ENCODE measurements around the gene DPEP1. TPM values are rescaled to one million over a fixed set of nuclear protein-coding genes. Genes with fewer than 3 reads are reported as not detected.

The DPEP1 gene
- polyA plus RNA-seq, 3 donors, result not detected

GRCh38 chr16:89668790-89669158 is 55.3 kb downstream of the DPEP1 start:
- Histone ChIP-seq H3K36me3 (replicated peaks in 1 of 2; ENCODE audit: control insufficient read depth in 1 of 2, insufficient read depth in 2 of 2, low read length in 2 of 2) (peaks cover 0 to 6% of the 10 kb centered on the region in 2 donors), H4K20me1 (ENCODE audit: insufficient read depth, low read length) (no peaks in the 10 kb centered on the region), H3K9me3 (replicated peaks in 1 of 2; ENCODE audit: control insufficient read depth in 1 of 2, insufficient read depth in 1 of 2, low read length in 2 of 2) (peaks cover 0 to 10% of the 10 kb centered on the region in 2 donors), H3K4me1 (ENCODE audit: control insufficient read depth in 1 of 2, insufficient read depth in 2 of 2, low read length in 2 of 2) (peaks cover 0 to 5% of the 10 kb centered on the region in 2 donors), H3K27me3 (ENCODE audit: control insufficient read depth in 2 of 2, insufficient read depth in 2 of 2, low read length in 2 of 2) (no peaks in the 10 kb centered on the region), H3K4me3 (replicated peaks in 1 of 3; ENCODE audit: low read depth in 2 of 3, low read length in 3 of 3) (no peak overlapping the region), H3K4me2 (replicated peaks; ENCODE audit: extremely low read depth, low read length, poor library complexity, severe bottlenecking) (no peak overlapping the region), H3K27ac (ENCODE audit: low read depth in 1 of 2, low read length in 2 of 2) (no peak overlapping the region), H3K9ac (ENCODE audit: insufficient read depth, low read length, poor library complexity, severe bottlenecking) (peak overlapping the region; percentile 15), H2AFZ (ENCODE audit: insufficient read depth, low read depth, low read length, poor library complexity, severe bottlenecking) (no peak overlapping the region), H3K79me2 (ENCODE audit: insufficient read depth, low read length) (no peaks in the 10 kb centered on the region)
- intact Hi-C loops (cut with micrococcal nuclease), result no loop called here
- Mint-ChIP-seq H3K36me3 (peaks cover 2 to 10% of the 10 kb centered on the region in 2 donors), H3K27me3 (ENCODE audit: low read depth in 3 of 3) (peaks cover 2 to 9% (median 3%) of the 10 kb centered on the region in 3 donors), H3K9me3 (peaks cover 5 to 11% (median 10%) of the 10 kb centered on the region in 7 donors), H3K27ac (no peak overlapping the region), H3K4me3 (peak overlapping the region; percentile 39 to 56), H3K4me1 (peaks cover 12% of the 10 kb centered on the region)
- no peak for TF ChIP-seq CTCF (IDR thresholded peaks at IDR 0.05)
- WGBS (ENCODE audit: insufficient coverage), result 39% methylated on average over 3 of the region's 5 CpGs
- DNase-seq, result no peak

DNA sequence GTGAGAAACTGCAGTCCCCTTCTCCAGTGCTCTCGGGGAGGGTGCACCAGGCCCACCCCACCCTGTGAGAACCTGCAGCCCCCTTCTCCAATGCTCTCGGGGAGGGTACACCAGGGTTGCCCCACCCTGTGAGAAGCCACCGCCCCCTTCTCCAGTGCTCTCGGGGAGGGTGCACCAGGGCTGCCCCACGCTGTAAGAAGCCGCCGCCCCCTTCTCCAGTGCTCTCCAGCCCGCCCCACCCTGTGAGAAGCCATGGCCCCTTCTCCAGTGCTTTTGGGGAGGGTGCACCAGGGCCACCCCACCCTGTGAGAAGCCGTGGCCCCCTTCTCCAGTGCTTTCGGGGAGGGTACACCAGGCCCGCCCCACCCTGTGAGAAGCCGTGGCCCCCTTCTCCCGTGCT is 56.3 kb downstream of the DPEP1 start:
- peaks cover 12% of the 10 kb centered on the region for H3K4me1 Mint-ChIP-seq
- intact Hi-C loops (cut with micrococcal nuclease), result no loop called here
- Histone ChIP-seq H3K4me1 (ENCODE audit: control insufficient read depth in 1 of 2, insufficient read depth in 2 of 2, low read length in 2 of 2) (peaks cover 0 to 5% of the 10 kb centered on the region in 2 donors), H4K20me1 (ENCODE audit: insufficient read depth, low read length) (no peaks in the 10 kb centered on the region), H3K79me2 (ENCODE audit: insufficient read depth, low read length) (no peaks in the 10 kb centered on the region), H3K27me3 (ENCODE audit: control insufficient read depth in 2 of 2, insufficient read depth in 2 of 2, low read length in 2 of 2) (no peaks in the 10 kb centered on the region), H3K27ac (ENCODE audit: low read depth in 1 of 2, low read length in 2 of 2) (no peak overlapping the region), H3K4me3 (replicated peaks in 1 of 3; ENCODE audit: low read depth in 2 of 3, low read length in 3 of 3) (no peak overlapping the region), H3K36me3 (replicated peaks in 1 of 2; ENCODE audit: control insufficient read depth in 1 of 2, insufficient read depth in 2 of 2, low read length in 2 of 2) (no peaks in the 10 kb centered on the region), H3K9ac (ENCODE audit: insufficient read depth, low read length, poor library complexity, severe bottlenecking) (no peak overlapping the region), H3K9me3 (replicated peaks in 1 of 2; ENCODE audit: control insufficient read depth in 1 of 2, insufficient read depth in 1 of 2, low read length in 2 of 2) (peaks cover 0 to 10% of the 10 kb centered on the region in 2 donors), H3K4me2 (replicated peaks; ENCODE audit: extremely low read depth, low read length, poor library complexity, severe bottlenecking) (no peak overlapping the region), H2AFZ (ENCODE audit: insufficient read depth, low read depth, low read length, poor library complexity, severe bottlenecking) (no peak overlapping the region)
- no peak overlapping the region for H3K4me3 Mint-ChIP-seq
- 98% methylated on average over 8 of the region's 13 CpGs for WGBS (ENCODE audit: insufficient coverage)
- peaks cover 2 to 9% (median 5%) of the 10 kb centered on the region in 3 donors for H3K27me3 Mint-ChIP-seq (ENCODE audit: low read depth in 3 of 3)
- peaks cover 0 to 4% of the 10 kb centered on the region in 2 donors for H3K36me3 Mint-ChIP-seq
- H3K27ac Mint-ChIP-seq, result no peak overlapping the region
- no peak for DNase-seq
- H3K9me3 Mint-ChIP-seq, result peaks cover 5 to 14% (median 11%) of the 10 kb centered on the region in 7 donors
- TF ChIP-seq CTCF (IDR thresholded peaks at IDR 0.05), result no peak

All from CD14-positive monocyte (primary cell).